Ishikawa (cell line): ENCODE results near the gene KLHL7.

ENCODE experiments used
- CEBPB ChIP-seq: IDR thresholded peaks from 2 replicates; pipeline ENCODE4 v1.6.1; 2012
- CREB1 ChIP-seq: IDR thresholded peaks from 2 replicates; pipeline ENCODE4 v1.6.1; 2012; ENCODE audit warnings: low read depth
- EGR1 ChIP-seq: IDR thresholded peaks from 2 replicates; pipeline ENCODE4 v1.6.1; 2012
- EP300 ChIP-seq: IDR thresholded peaks from 2 replicates; pipeline ENCODE4 v1.6.1; 2012; ENCODE audit warnings: borderline replicate concordance
- FOXM1 ChIP-seq: IDR thresholded peaks from 2 replicates; pipeline ENCODE4 v1.6.1; 2012; ENCODE audit warnings: low read depth, borderline replicate concordance
- MAX ChIP-seq: IDR thresholded peaks from 2 replicates; pipeline ENCODE4 v1.6.1; 2012
- NFIC ChIP-seq: IDR thresholded peaks from 2 replicates; pipeline ENCODE4 v1.6.1; 2012
- RAD21 ChIP-seq: IDR thresholded peaks from 2 replicates; pipeline ENCODE4 v1.6.1; 2012; ENCODE audit warnings: low read depth
- TAF1 ChIP-seq: IDR thresholded peaks from 2 replicates; pipeline ENCODE4 v1.6.1; 2012; ENCODE audit warnings: low read depth, mild to moderate bottlenecking
- TCF12 ChIP-seq: IDR thresholded peaks from 2 replicates; pipeline ENCODE4 v1.6.1; 2012; ENCODE audit warnings: low read depth
- TEAD4 ChIP-seq: IDR thresholded peaks from 2 replicates; pipeline ENCODE4 v1.6.1; 2012
- USF1 ChIP-seq: IDR thresholded peaks from 2 replicates; pipeline ENCODE4 v1.6.1; 2012
- YY1 ChIP-seq: IDR thresholded peaks from 2 replicates; pipeline ENCODE4 v1.6.1; 2012; ENCODE audit warnings: low read depth
- ZBTB7A ChIP-seq: IDR thresholded peaks from 2 replicates; pipeline ENCODE4 v1.6.1; 2012; ENCODE audit warnings: low read depth
- TF ChIP-seq, protein P1 (sequence below): IDR thresholded peaks from 2 replicates; pipeline ENCODE4 v1.6.1; 2012; ENCODE audit warnings: low read depth, mild to moderate bottlenecking

Gene KLHL7

GRCh38 chr7:23184709-23185359 lies 79.2 kb downstream of the KLHL7 start:
- TF ChIP-seq CEBPB (no peak), RAD21 (peak; percentile 26; the same call in 1 of the 2 replicates)

- TF ChIP-seq USF1 (no peak), TCF12 (no peak), YY1 (no peak), TAF1 (no peak)
Measured at GRCh38 chr7:23185980-23186379, 80.4 kb downstream of the KLHL7 start.

DNA sequence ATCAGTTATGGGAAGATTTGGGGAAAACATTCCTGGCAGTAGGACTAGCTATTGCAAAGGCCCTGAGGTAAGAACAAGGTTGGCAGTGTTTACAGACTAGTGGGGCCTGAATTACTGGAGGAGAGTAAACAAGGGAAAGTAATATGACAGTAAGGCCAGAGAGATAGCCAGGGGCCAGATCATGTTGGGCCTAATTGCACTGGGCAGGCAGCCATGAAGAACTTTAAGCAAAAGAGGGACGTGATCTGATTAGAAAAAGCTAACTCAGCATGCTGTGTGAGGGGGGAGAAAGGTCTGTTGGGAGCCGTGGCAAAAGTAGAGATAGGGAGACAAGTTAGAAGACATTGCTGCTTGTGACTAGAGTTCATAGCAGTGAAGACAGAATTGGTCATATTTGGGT lies 85.4 kb downstream of the KLHL7 start:
- TF ChIP-seq CEBPB, result no peak
- TF ChIP-seq TCF12, result no peak
- no peak for TF ChIP-seq RAD21
- TF ChIP-seq, protein P1, sequence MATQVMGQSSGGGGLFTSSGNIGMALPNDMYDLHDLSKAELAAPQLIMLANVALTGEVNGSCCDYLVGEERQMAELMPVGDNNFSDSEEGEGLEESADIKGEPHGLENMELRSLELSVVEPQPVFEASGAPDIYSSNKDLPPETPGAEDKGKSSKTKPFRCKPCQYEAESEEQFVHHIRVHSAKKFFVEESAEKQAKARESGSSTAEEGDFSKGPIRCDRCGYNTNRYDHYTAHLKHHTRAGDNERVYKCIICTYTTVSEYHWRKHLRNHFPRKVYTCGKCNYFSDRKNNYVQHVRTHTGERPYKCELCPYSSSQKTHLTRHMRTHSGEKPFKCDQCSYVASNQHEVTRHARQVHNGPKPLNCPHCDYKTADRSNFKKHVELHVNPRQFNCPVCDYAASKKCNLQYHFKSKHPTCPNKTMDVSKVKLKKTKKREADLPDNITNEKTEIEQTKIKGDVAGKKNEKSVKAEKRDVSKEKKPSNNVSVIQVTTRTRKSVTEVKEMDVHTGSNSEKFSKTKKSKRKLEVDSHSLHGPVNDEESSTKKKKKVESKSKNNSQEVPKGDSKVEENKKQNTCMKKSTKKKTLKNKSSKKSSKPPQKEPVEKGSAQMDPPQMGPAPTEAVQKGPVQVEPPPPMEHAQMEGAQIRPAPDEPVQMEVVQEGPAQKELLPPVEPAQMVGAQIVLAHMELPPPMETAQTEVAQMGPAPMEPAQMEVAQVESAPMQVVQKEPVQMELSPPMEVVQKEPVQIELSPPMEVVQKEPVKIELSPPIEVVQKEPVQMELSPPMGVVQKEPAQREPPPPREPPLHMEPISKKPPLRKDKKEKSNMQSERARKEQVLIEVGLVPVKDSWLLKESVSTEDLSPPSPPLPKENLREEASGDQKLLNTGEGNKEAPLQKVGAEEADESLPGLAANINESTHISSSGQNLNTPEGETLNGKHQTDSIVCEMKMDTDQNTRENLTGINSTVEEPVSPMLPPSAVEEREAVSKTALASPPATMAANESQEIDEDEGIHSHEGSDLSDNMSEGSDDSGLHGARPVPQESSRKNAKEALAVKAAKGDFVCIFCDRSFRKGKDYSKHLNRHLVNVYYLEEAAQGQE, result no peak
- TF ChIP-seq EP300, result no peak
- TF ChIP-seq YY1, result no peak
- TF ChIP-seq NFIC, result no peak

DNA sequence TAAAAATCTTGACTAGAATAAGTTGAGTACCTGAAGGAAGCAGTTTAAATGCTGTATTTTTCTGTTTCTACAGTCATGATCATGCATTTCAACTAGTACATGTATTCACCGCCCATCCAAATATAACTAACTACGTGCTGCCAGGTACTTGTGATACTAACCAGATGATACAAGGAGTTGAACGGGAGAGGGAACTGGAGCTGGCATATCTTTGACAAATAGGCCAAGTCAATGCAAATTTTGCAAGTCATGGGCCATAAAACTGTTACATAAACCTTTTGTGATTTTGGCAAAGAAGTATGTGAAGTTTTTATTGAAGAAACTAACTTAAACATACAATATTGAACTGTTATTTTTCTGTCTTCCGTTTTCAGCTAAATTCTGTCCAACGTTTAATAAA lies 90.7 kb downstream of the KLHL7 start:
- TF ChIP-seq, protein P1, result no peak
- no peak for TF ChIP-seq CREB1
- TF ChIP-seq CEBPB, result no peak
- no peak for TF ChIP-seq USF1
- no peak for TF ChIP-seq EP300
- TF ChIP-seq TCF12, result no peak
- no peak for TF ChIP-seq TEAD4
- no peak for TF ChIP-seq EGR1
- TF ChIP-seq TAF1, result no peak
- TF ChIP-seq FOXM1, result no peak
- TF ChIP-seq NFIC, result no peak
- TF ChIP-seq YY1, result no peak
- no peak for TF ChIP-seq ZBTB7A
- TF ChIP-seq MAX, result no peak
- TF ChIP-seq RAD21, result no peak

DNA sequence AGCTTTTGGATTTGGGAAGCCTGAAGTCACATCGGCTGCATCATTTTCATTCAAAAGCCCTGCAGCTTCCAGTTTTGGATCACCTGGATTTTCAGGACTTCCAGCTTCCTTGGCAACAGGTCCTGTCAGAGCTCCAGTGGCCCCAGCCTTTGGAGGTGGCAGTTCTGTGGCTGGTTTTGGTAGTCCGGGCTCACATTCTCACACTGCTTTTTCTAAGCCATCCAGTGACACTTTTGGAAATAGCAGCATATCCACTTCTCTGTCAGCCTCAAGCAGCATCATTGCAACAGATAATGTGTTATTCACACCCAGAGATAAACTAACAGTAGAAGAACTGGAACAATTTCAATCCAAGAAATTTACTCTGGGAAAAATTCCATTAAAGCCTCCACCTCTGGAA lies 94.7 kb downstream of the KLHL7 start:
- TF ChIP-seq FOXM1 (no peak), CEBPB (no peak), ZBTB7A (no peak)

DNA sequence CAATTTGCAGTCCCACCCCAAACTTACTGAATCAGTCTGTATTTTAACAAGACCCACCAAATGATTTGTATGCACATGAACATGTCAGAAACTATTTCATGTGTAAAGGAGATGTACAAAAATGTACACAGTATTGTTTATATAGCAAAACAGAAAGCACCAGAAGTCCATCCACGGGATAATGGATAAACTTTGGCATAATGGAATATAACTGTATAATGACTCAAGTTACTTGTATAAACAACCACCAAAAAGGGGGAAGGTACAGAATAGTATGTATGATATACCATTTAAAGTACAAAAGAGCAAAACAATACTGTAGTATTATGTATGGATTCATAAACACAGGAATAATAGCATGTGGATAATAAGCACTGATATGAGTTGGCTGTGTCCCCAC lies 98.7 kb downstream of the KLHL7 start:
- TF ChIP-seq TEAD4 (no peak), CEBPB (no peak), EP300 (no peak)

DNA sequence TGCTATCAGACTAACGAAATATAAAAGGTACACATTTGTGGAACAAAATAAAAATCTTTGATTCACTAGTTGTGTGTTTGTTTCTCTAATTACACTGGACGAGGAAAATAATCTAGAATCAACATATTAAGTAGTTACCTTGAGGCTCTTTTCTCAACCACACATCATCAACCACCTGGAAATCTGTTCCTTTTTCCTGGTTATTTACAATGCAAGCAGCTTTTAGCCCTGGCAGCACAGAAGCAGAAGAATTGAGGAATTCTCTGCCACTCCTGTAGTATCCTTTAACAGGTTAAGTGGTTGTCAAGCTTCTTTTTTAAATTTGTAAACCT lies 100.0 kb downstream of the KLHL7 start:
- TF ChIP-seq MAX (no peak), NFIC (no peak), EP300 (no peak), CREB1 (no peak), TAF1 (no peak), YY1 (no peak), TCF12 (no peak), USF1 (no peak), RAD21 (no peak)
- TF ChIP-seq, protein P1, result no peak
